DOHH2 (cell line): Measurements from ENCODE around the gene EPS8L2.

Source experiments
- H3F3A ChIP-seq: fragments of 200-600 bp; sonication (generic), shearing (Covaris generic); 2 replicates; pipeline ENCODE4 v1.6.0; 2016; ENCODE audit warnings: antibody characterized with exemption, mild to moderate bottlenecking; ENCODE audit not compliant: control insufficient read depth, insufficient read depth
- H3K27ac ChIP-seq: fragments of 200-600 bp; sonication (generic); 2 replicates; pipeline ENCODE4 v1.5.1; 2014; ENCODE audit warnings: low read depth, mild to moderate bottlenecking, low read length, moderate library complexity
- H3K27me3 ChIP-seq: fragments of 200-600 bp; sonication (generic); 2 replicates; pipeline ENCODE4 v1.6.1; 2014; ENCODE audit warnings: mild to moderate bottlenecking, low read length, mixed read lengths; ENCODE audit not compliant: control insufficient read depth
- H3K36me3 ChIP-seq: fragments of 200-600 bp; sonication (generic); 2 replicates; pipeline ENCODE4 v1.6.1; 2014; ENCODE audit warnings: mild to moderate bottlenecking, low read length, moderate library complexity, mixed read lengths; ENCODE audit not compliant: control insufficient read depth
- H3K4me1 ChIP-seq: fragments of 200-600 bp; sonication (generic); 2 replicates; pipeline ENCODE4 v1.6.1; 2014; ENCODE audit warnings: mild to moderate bottlenecking, low read length, mixed read lengths; ENCODE audit not compliant: control insufficient read depth
- H3K4me2 ChIP-seq: fragments of 200-600 bp; sonication (generic); 2 replicates; pipeline ENCODE4 v1.6.0; 2014; ENCODE audit warnings: mild to moderate bottlenecking, low read length, moderate library complexity
- H3K4me3 ChIP-seq: fragments of 200-600 bp; sonication (generic); 2 replicates; pipeline ENCODE4 v1.5.1; 2014; ENCODE audit warnings: mild to moderate bottlenecking, low read length, mixed read lengths
- H3K79me2 ChIP-seq: fragments of 200-600 bp; sonication (generic); 2 replicates; pipeline ENCODE4 v1.6.1; 2014; ENCODE audit warnings: mild to moderate bottlenecking, low read length, mixed read lengths; ENCODE audit not compliant: control insufficient read depth
- H3K9me2 ChIP-seq: fragments of 200-600 bp; sonication (generic); replicated peaks from 2 replicates; pipeline ENCODE4 v1.6.1; 2014; ENCODE audit warnings: mild to moderate bottlenecking, low read length, mixed read lengths; ENCODE audit not compliant: control insufficient read depth
- H3K9me3 ChIP-seq: fragments of 200-600 bp; sonication (generic); 2 replicates; pipeline ENCODE4 v1.6.1; 2014; ENCODE audit warnings: antibody characterized with exemption, low read length, mixed read lengths; ENCODE audit not compliant: control insufficient read depth, insufficient read depth
- H4K20me1 ChIP-seq: fragments of 200-600 bp; sonication (generic); 2 replicates; pipeline ENCODE4 v1.6.0; 2014; ENCODE audit warnings: low read depth, mild to moderate bottlenecking, antibody characterized with exemption, low read length, moderate library complexity; ENCODE audit not compliant: control insufficient read depth, insufficient read depth
- EZH2phosphoT487 ChIP-seq: fragments of 200-600 bp; sonication (generic); IDR thresholded peaks from 2 replicates; pipeline ENCODE4 v1.6.1; 2017; ENCODE audit warnings: borderline replicate concordance, mild to moderate bottlenecking, antibody characterized with exemption, low read length, moderate library complexity, mixed read lengths
- TF ChIP-seq, protein P1 (sequence below): fragments of 200-600 bp; sonication (generic); IDR thresholded peaks from one replicate; pipeline ENCODE4 v1.5.1; 2014; ENCODE audit warnings: antibody characterized with exemption, mild to moderate bottlenecking, low read depth, low read length; ENCODE audit not compliant: poor library complexity, severe bottlenecking

EPS8L2 gene

GRCh38 chr11:701741-702461, 4.1 kb upstream of the EPS8L2 start:
- H3K27ac ChIP-seq = no peak overlapping the region
- H3K9me3 ChIP-seq = no peaks in the 10 kb centered on the region
- H3K36me3 ChIP-seq = peaks cover 2% of the 10 kb centered on the region; the same call in 1 of the 2 replicates
- TF ChIP-seq, protein P1, sequence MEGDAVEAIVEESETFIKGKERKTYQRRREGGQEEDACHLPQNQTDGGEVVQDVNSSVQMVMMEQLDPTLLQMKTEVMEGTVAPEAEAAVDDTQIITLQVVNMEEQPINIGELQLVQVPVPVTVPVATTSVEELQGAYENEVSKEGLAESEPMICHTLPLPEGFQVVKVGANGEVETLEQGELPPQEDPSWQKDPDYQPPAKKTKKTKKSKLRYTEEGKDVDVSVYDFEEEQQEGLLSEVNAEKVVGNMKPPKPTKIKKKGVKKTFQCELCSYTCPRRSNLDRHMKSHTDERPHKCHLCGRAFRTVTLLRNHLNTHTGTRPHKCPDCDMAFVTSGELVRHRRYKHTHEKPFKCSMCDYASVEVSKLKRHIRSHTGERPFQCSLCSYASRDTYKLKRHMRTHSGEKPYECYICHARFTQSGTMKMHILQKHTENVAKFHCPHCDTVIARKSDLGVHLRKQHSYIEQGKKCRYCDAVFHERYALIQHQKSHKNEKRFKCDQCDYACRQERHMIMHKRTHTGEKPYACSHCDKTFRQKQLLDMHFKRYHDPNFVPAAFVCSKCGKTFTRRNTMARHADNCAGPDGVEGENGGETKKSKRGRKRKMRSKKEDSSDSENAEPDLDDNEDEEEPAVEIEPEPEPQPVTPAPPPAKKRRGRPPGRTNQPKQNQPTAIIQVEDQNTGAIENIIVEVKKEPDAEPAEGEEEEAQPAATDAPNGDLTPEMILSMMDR = no peak
- TF ChIP-seq EZH2phosphoT487 = no peak
- peaks cover 8% of the 10 kb centered on the region; the same call in 1 of the 2 replicates for H3F3A ChIP-seq
- H4K20me1 ChIP-seq = peaks cover 3% of the 10 kb centered on the region; the same call in 1 of the 2 replicates
- no peaks in the 10 kb centered on the region for H3K9me2 ChIP-seq
- no peak overlapping the region for H3K4me2 ChIP-seq
- no peak overlapping the region for H3K4me3 ChIP-seq
- peaks cover 11% of the 10 kb centered on the region for H3K79me2 ChIP-seq
- peaks cover 8% of the 10 kb centered on the region for H3K27me3 ChIP-seq
- peaks cover 12% of the 10 kb centered on the region for H3K4me1 ChIP-seq

DNA sequence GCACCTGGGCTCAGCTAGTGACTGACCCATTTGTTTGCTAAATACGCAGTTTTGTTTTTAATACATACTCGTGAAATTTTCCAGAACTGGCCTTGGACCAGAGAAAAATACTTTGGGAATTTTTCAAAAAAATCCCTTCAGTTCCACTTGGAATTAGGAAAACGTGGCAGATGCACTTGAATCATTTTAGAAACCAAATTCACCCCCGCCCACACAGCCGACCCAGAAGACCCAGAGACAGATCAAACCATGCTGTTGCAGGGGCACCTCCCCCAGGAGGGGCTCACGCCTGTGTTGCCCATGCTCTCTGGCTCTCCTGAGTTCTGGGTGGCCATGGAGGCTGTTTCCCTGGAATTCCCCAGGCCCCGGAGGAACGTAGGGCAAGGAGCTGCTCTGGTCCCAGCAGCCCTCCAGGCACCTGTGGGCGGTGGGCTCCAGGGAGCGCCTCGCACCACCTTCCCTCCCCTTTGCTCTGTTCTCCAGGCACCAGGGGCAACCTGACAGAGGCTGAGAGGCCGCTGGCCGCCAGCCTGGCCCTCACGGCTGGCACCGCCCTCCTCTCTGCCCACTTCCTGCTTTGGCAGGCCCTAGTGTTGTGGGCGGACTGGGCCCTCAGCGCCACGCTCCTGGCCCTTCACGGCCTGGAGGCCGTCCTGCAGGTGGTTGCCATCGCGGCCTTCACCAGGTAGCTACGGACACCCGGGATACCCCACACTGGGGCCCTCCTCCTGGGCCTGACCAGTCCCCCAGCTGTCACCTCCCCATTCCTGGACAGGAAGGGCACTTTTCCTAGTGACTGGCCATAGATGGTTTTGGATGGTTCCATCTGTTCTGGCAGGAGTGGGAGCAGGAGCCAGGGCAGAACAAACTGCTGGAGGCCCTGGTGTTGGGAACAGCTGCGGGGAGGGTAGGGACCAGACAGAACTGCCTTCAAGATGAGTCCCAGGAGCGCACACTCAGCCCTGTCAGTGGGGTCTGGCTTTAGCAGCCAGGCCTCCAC, 3.3 kb upstream of the EPS8L2 start:
- no peak overlapping the region for H3K4me2 ChIP-seq
- H3K4me3 ChIP-seq = no peak overlapping the region
- 0 out of 2 replicates have a peak, but pooled peaks cover 3% of the 10 kb centered on the region for H3F3A ChIP-seq
- H3K9me3 ChIP-seq = no peaks in the 10 kb centered on the region
- peaks cover 2% of the 10 kb centered on the region; the same call in 1 of the 2 replicates for H3K36me3 ChIP-seq
- no peak overlapping the region for H3K27ac ChIP-seq
- H3K79me2 ChIP-seq = peaks cover 3% of the 10 kb centered on the region
- peaks cover 17% of the 10 kb centered on the region for H3K27me3 ChIP-seq
- H3K9me2 ChIP-seq = no peaks in the 10 kb centered on the region
- H4K20me1 ChIP-seq = peaks cover 3% of the 10 kb centered on the region; the same call in 1 of the 2 replicates
- peaks cover 3% of the 10 kb centered on the region for H3K4me1 ChIP-seq
- no peak for TF ChIP-seq EZH2phosphoT487
- TF ChIP-seq, protein P1 = no peak

- Histone ChIP-seq H3K79me2 (no peaks in the 10 kb centered on the region), H4K20me1 (peaks cover 3% of the 10 kb centered on the region; the same call in 1 of the 2 replicates), H3F3A (0 out of 2 replicates have a peak, but pooled peaks cover 3% of the 10 kb centered on the region), H3K27me3 (peaks cover 25% of the 10 kb centered on the region), H3K9me2 (no peaks in the 10 kb centered on the region), H3K9me3 (no peaks in the 10 kb centered on the region), H3K4me1 (no peaks in the 10 kb centered on the region), H3K4me2 (no peak overlapping the region), H3K27ac (no peak overlapping the region), H3K36me3 (peaks cover 2% of the 10 kb centered on the region; the same call in 1 of the 2 replicates), H3K4me3 (no peak overlapping the region)
- TF ChIP-seq, protein P1 = no peak
- TF ChIP-seq EZH2phosphoT487 = no peak
Observed at GRCh38 chr11:703506-703905, 2.5 kb upstream of the EPS8L2 start.
